ENCODE results near the gene WFIKKN2.

- TF ChIP-seq, protein P1, sequence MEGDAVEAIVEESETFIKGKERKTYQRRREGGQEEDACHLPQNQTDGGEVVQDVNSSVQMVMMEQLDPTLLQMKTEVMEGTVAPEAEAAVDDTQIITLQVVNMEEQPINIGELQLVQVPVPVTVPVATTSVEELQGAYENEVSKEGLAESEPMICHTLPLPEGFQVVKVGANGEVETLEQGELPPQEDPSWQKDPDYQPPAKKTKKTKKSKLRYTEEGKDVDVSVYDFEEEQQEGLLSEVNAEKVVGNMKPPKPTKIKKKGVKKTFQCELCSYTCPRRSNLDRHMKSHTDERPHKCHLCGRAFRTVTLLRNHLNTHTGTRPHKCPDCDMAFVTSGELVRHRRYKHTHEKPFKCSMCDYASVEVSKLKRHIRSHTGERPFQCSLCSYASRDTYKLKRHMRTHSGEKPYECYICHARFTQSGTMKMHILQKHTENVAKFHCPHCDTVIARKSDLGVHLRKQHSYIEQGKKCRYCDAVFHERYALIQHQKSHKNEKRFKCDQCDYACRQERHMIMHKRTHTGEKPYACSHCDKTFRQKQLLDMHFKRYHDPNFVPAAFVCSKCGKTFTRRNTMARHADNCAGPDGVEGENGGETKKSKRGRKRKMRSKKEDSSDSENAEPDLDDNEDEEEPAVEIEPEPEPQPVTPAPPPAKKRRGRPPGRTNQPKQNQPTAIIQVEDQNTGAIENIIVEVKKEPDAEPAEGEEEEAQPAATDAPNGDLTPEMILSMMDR (IDR thresholded peaks at IDR 0.05; ENCODE audit: insufficient read depth, low read depth, low read length) = no peak
- TF ChIP-seq EZH2 (IDR thresholded peaks at IDR 0.05; ENCODE audit: insufficient read depth, low read length) = no peak
Observed at GRCh38 chr17:50829332-50829731, 6.1 kb upstream of the WFIKKN2 start.
